ENCODE data around the gene CYB561D1.
A peak's percentile ranks its signal among the peaks of the same experiment; 100 is the strongest.

CYB561D1 gene

GRCh38 chr1:109485001-109485400 lies 8.9 kb upstream of the CYB561D1 start:
- H3K27ac ChIP-seq (replicated peaks), result no peak overlapping the region
- H3K27me3 ChIP-seq (ENCODE audit: insufficient read depth, poor library complexity, severe bottlenecking), result peaks cover 4% of the 10 kb centered on the region
- no peak for DNase-seq (ENCODE audit: low read depth in 1 of 2, low spot score in 1 of 2)
- peak overlapping the region; percentile 66 for H3K4me3 ChIP-seq (replicated peaks; ENCODE audit: insufficient read depth, low read length)
- TF ChIP-seq REST (IDR thresholded peaks at IDR 0.05; ENCODE audit: insufficient replicate concordance, low read depth) (no peak), SPI1 (IDR thresholded peaks at IDR 0.05; ENCODE audit: borderline replicate concordance, low read depth) (no peak)

- H3K4me3 ChIP-seq (replicated peaks; ENCODE audit: insufficient read depth, low read length), result no peak overlapping the region
- H3K27ac ChIP-seq (replicated peaks), result no peak overlapping the region
- no peak for DNase-seq (ENCODE audit: low read depth in 1 of 2, low spot score in 1 of 2)
- TF ChIP-seq CTCF (IDR thresholded peaks at IDR 0.05; ENCODE audit: insufficient read depth, low read length) (no peak), REST (IDR thresholded peaks at IDR 0.05; ENCODE audit: insufficient replicate concordance, low read depth) (no peak), POLR2AphosphoS5 (IDR thresholded peaks at IDR 0.05; ENCODE audit: low read depth) (no peak), SPI1 (IDR thresholded peaks at IDR 0.05; ENCODE audit: borderline replicate concordance, low read depth) (no peak), GABPA (IDR thresholded peaks at IDR 0.05; ENCODE audit: low read depth) (no peak)
- H3K27me3 ChIP-seq (ENCODE audit: insufficient read depth, poor library complexity, severe bottlenecking), result no peaks in the 10 kb centered on the region
These were observed 6.6 kb upstream of the CYB561D1 start for GRCh38 chr1:109487261-109487660.

GRCh38 chr1:109488201-109488600 lies 5.7 kb upstream of the CYB561D1 start:
- H3K4me3 ChIP-seq (replicated peaks; ENCODE audit: insufficient read depth, low read length), result no peak overlapping the region
- TF ChIP-seq POLR2AphosphoS5 (IDR thresholded peaks at IDR 0.05; ENCODE audit: low read depth), result no peak
- no peak for TF ChIP-seq SPI1 (IDR thresholded peaks at IDR 0.05; ENCODE audit: borderline replicate concordance, low read depth)
- no peak for DNase-seq (ENCODE audit: low read depth in 1 of 2, low spot score in 1 of 2)

GRCh38 chr1:109488696-109489095 lies 5.2 kb upstream of the CYB561D1 start:
- Histone ChIP-seq H3K27ac (replicated peaks) (no peak overlapping the region), H3K27me3 (ENCODE audit: insufficient read depth, poor library complexity, severe bottlenecking) (no peaks in the 10 kb centered on the region), H3K4me3 (replicated peaks; ENCODE audit: insufficient read depth, low read length) (no peak overlapping the region)
- no peak for DNase-seq (ENCODE audit: low read depth in 1 of 2, low spot score in 1 of 2)
- TF ChIP-seq SPI1 (IDR thresholded peaks at IDR 0.05; ENCODE audit: borderline replicate concordance, low read depth) (no peak), GABPA (IDR thresholded peaks at IDR 0.05; ENCODE audit: low read depth) (no peak), REST (IDR thresholded peaks at IDR 0.05; ENCODE audit: insufficient replicate concordance, low read depth) (no peak), POLR2AphosphoS5 (IDR thresholded peaks at IDR 0.05; ENCODE audit: low read depth) (no peak), CTCF (IDR thresholded peaks at IDR 0.05; ENCODE audit: insufficient read depth, low read length) (no peak)

More at GRCh38 chr1:109488201-109488600, 5.7 kb upstream of the CYB561D1 start:
- Histone ChIP-seq H3K27me3 (ENCODE audit: insufficient read depth, poor library complexity, severe bottlenecking) (no peaks in the 10 kb centered on the region), H3K27ac (replicated peaks) (no peak overlapping the region)

All from HL-60 (cell line).